PC-3 (cell line): Measurements from ENCODE around the gene RHEX. TPM values are rescaled to one million over a fixed set of nuclear protein-coding genes. Genes with fewer than 3 reads are reported as not detected.
"Not testable (repeated sequence)": the region's sequence is repeated elsewhere in the genome, so short reads cannot be mapped to it uniquely, and the experiment has no call there.

Experiments used
- ATAC-seq: fragments of 200-7000 bp; cut with Tn5 transposase; 2 replicates; pipeline ENCODE4 v1.9.1; 2020; ENCODE audit warnings: mild to moderate bottlenecking, moderate library complexity
- BruUV-seq: library from RNA; stranded (reverse); fragments of 400-500 nt; replicated peaks from 2 replicates; lab custom pipeline; 2021; lab: Mats Ljungman, UMichigan
- CTCF ChIA-PET: fragments of 300-600 bp; sonication (Branson Sonifier 250); formaldehyde crosslinking; loops from one replicate; lab custom pipeline; 2022; ENCODE audit warnings: antibody characterized with exemption; lab: Charles Lee
- POLR2A ChIA-PET: fragments of 300-600 bp; sonication (Branson Sonifier 250); formaldehyde crosslinking; loops from one replicate; lab custom pipeline; 2022; ENCODE audit warnings: antibody characterized with exemption; ENCODE audit not compliant: unreplicated experiment; lab: Charles Lee
- DNase-seq: peaks from one replicate; pipeline ENCODE4 v3.0.0-alpha.2; 2015
- H2AFZ ChIP-seq: fragments of 300-600 bp; sonication (generic); 2 replicates; pipeline ENCODE4 v1.6.0; 2016; ENCODE audit warnings: antibody characterized with exemption, low read length
- H3F3A ChIP-seq: fragments of 300-600 bp; sonication (generic); one replicate; pipeline ENCODE4 v1.6.0; 2017; ENCODE audit warnings: antibody characterized with exemption, low read length, control low read depth, mild to moderate bottlenecking; ENCODE audit not compliant: unreplicated experiment
- H3K27ac ChIP-seq: fragments of 300-600 bp; sonication (generic); 2 replicates; pipeline ENCODE4 v1.5.1; 2016; ENCODE audit warnings: mild to moderate bottlenecking, low read length
- H3K27me3 ChIP-seq: fragments of 300-600 bp; sonication (generic); 2 replicates; pipeline ENCODE4 v1.6.1; 2016; ENCODE audit warnings: low read length, mixed read lengths
- H3K36me3 ChIP-seq: fragments of 300-600 bp; sonication (generic); 2 replicates; pipeline ENCODE4 v1.6.1; 2016; ENCODE audit warnings: low read depth, mixed run types, low read length, mixed read lengths
- H3K4me1 ChIP-seq: fragments of 300-600 bp; sonication (generic); 2 replicates; pipeline ENCODE4 v1.5.1; 2016; ENCODE audit warnings: low read length; ENCODE audit not compliant: insufficient read depth
- H3K4me2 ChIP-seq: fragments of 300-600 bp; sonication (generic); 2 replicates; pipeline ENCODE4 v1.6.0; 2016; ENCODE audit warnings: low read length
- H3K4me3 ChIP-seq: fragments of 300-600 bp; sonication (generic); 2 replicates; pipeline ENCODE4 v1.5.1; 2016; ENCODE audit warnings: mild to moderate bottlenecking, low read length, mixed read lengths
- H3K79me2 ChIP-seq: fragments of 300-600 bp; sonication (generic); 2 replicates; pipeline ENCODE4 v1.6.1; 2017; ENCODE audit warnings: low read length, mixed read lengths
- H3K9ac ChIP-seq: fragments of 300-600 bp; sonication (generic); 2 replicates; pipeline ENCODE4 v1.6.0; 2016; ENCODE audit warnings: mild to moderate bottlenecking, low read length
- H3K9me2 ChIP-seq: fragments of 300-600 bp; sonication (generic); replicated peaks from 2 replicates; pipeline ENCODE4 v1.6.1; 2016; ENCODE audit warnings: mixed run types, low read length, mixed read lengths
- H3K9me3 ChIP-seq: fragments of 300-600 bp; sonication (generic); 2 replicates; pipeline ENCODE4 v1.6.1; 2016; ENCODE audit warnings: low read length, mixed read lengths
- H4K20me1 ChIP-seq: fragments of 300-600 bp; sonication (generic); 2 replicates; pipeline ENCODE4 v1.6.1; 2016; ENCODE audit warnings: low read length, mixed read lengths
- EZH2phosphoT487 ChIP-seq: fragments of 300-600 bp; sonication (generic); IDR thresholded peaks from 2 replicates; pipeline ENCODE4 v1.6.1; 2018; ENCODE audit warnings: mild to moderate bottlenecking, antibody characterized with exemption, low read length, borderline replicate concordance
- intact Hi-C: fragments of 100-400 bp; cut with micrococcal nuclease; formaldehyde crosslinking; loops from 2 replicates; pipeline ENCODE4 v1.9.0; 2023
- total RNA-seq: library from RNA; depleted of rRNA; stranded (reverse); fragments of >200 nt; gene quantifications from 2 replicates; pipeline ENCODE4 v1.2.3, GENCODE V29; 2014

The RHEX gene
- total RNA-seq, 1 experiment from 2014 or later: not detected

- H3F3A ChIP-seq, BruUV-seq, H2AFZ ChIP-seq, H3K27ac ChIP-seq, H4K20me1 ChIP-seq, H3K79me2 ChIP-seq, H3K4me3 ChIP-seq, H3K36me3 ChIP-seq, CTCF ChIA-PET, POLR2A ChIA-PET, H3K4me2 ChIP-seq, H3K4me1 ChIP-seq, intact Hi-C loops, DNase-seq, H3K9ac ChIP-seq, H3K9me3 ChIP-seq, H3K9me2 ChIP-seq, ATAC-seq: not testable (repeated sequence)
- peaks cover 20% of the 10 kb centered on the region for H3K27me3 ChIP-seq
Observed at GRCh38 chr1:206055069-206055625, 2.2 kb downstream of the RHEX start.

DNA sequence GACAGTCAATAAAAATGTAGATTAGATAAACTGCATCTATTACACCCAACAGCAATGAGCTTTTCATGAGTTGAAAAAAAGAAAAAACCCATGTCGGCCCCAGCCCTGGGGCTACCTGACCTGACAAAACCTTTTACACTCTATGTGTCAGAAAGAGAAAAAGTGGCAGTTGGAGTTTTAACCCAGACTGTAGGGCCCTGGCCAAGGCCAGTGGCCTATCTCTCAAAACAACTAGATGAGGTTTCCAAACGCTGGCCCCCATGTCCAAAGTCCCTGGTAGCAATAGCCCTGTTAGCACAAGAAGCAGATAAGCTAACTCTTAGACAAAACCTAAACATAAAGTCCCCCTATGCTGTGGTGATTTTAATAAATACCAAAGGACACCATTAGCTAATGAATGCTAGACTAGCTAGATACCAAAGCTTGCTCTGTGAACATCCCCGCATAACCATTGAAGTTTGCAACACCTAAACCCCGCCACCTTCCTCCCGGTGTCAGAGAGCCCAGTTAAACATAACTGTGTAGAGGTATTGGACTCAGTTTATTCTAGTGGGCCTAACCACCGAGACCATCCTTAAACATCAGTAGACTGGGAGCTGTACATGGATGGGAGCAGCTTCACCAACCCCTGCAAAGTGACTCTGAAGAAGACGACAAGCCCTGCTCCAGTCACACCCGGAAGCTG lies 2.8 kb downstream of the RHEX start:
- H4K20me1 ChIP-seq, H3K79me2 ChIP-seq, intact Hi-C loops, H3K9ac ChIP-seq, ATAC-seq, H3K9me2 ChIP-seq, H3F3A ChIP-seq, CTCF ChIA-PET, POLR2A ChIA-PET, H3K9me3 ChIP-seq, DNase-seq, H3K4me3 ChIP-seq, H3K36me3 ChIP-seq, H2AFZ ChIP-seq, H3K27ac ChIP-seq, BruUV-seq, H3K4me1 ChIP-seq, H3K4me2 ChIP-seq: not testable (repeated sequence)
- H3K27me3 ChIP-seq: peaks cover 20% of the 10 kb centered on the region

DNA sequence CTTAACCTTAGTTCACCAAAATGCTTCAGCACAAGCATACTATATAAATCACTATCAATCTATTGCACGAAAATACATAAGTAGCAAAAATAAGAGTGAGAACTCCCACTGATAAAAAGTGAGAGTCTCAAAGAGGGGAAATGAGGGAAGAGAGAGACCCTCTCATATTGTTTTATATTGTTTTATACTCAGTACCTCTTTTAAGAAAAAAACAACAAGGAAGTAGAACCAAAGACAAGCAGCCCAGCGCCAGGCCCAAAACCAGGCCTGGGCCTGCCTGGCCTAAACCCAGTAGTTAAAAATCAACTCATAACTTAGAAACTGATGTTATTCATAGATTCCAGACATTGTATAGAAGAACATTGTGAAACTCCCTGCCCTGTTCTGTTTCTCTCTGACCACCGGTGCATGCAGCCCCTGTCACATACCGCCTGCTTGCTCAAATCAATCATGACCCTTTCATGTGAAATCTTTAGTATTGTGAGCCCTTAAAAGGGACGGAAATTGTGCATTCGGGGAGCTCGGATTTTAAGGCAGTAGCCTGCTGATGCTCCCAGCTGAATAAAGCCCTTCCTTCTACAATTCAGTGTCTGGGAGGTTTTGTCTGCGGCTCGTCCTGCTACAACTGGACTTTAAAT lies 5.4 kb downstream of the RHEX start:
- H3F3A ChIP-seq, intact Hi-C loops, H3K4me1 ChIP-seq, BruUV-seq, H3K9ac ChIP-seq, H3K79me2 ChIP-seq, H3K9me3 ChIP-seq, H4K20me1 ChIP-seq, H3K27ac ChIP-seq, POLR2A ChIA-PET, H3K4me2 ChIP-seq, H2AFZ ChIP-seq, H3K9me2 ChIP-seq, CTCF ChIA-PET, ATAC-seq, DNase-seq, H3K36me3 ChIP-seq, H3K4me3 ChIP-seq: not testable (repeated sequence)
- H3K27me3 ChIP-seq: peaks cover 20% of the 10 kb centered on the region

DNA sequence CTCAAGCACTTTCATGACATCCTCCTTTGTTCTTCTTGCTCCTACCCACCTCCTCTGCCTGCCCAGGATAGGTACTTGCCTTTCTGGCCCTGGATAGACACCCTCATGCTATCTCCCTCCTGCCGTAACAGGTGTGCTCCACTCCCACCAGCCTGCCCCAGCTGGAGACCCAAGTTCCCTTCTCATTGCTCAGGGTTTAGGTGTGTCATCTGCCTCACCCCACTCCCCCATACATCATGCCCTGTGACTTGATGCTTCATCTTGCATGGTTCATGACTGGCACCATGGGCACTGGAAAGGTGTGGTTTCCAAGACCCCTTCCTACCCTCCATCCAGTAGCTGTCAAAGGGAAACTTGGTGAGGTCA lies 5.9 kb downstream of the RHEX start:
- no peak overlapping the region for H3K9ac ChIP-seq
- ATAC-seq (no peak), DNase-seq (no peak)
- H3K9me3 ChIP-seq: no peaks in the 10 kb centered on the region
- H3K36me3 ChIP-seq: no peaks in the 10 kb centered on the region
- H3K27me3 ChIP-seq: peaks cover 20% of the 10 kb centered on the region
- H3K4me2 ChIP-seq: no peak overlapping the region
- intact Hi-C loops: no loop called here
- BruUV-seq: no TSS peak
- H3K4me3 ChIP-seq: no peak overlapping the region
- H3K79me2 ChIP-seq: no peaks in the 10 kb centered on the region
- H4K20me1 ChIP-seq: no peaks in the 10 kb centered on the region
- H3F3A ChIP-seq: no peaks in the 10 kb centered on the region
- TF ChIP-seq EZH2phosphoT487: no peak
- H3K27ac ChIP-seq: no peak overlapping the region
- no peaks in the 10 kb centered on the region for H3K9me2 ChIP-seq
- H3K4me1 ChIP-seq: no peaks in the 10 kb centered on the region
- POLR2A ChIA-PET: no interaction called here
- no peak overlapping the region for H2AFZ ChIP-seq
- CTCF ChIA-PET: no interaction called here
